GM19239 (cell line): ENCODE measurements around the gene TAS1R3.
"Not testable (repeated sequence)": the region's sequence is repeated elsewhere in the genome, so short reads cannot be mapped to it uniquely, and the experiment has no call there.

Experiments
- DNase-seq: peaks from one replicate; pipeline ENCODE4 v3.0.0; 2011; ENCODE audit warnings: low spot score; ENCODE audit not compliant: insufficient read length
- FAIRE-seq: peaks from 2 replicates; lab custom pipeline; 2011; peaks lifted over from hg19 to GRCh38; lab: Jason Lieb, UNC

Gene TAS1R3

DNA sequence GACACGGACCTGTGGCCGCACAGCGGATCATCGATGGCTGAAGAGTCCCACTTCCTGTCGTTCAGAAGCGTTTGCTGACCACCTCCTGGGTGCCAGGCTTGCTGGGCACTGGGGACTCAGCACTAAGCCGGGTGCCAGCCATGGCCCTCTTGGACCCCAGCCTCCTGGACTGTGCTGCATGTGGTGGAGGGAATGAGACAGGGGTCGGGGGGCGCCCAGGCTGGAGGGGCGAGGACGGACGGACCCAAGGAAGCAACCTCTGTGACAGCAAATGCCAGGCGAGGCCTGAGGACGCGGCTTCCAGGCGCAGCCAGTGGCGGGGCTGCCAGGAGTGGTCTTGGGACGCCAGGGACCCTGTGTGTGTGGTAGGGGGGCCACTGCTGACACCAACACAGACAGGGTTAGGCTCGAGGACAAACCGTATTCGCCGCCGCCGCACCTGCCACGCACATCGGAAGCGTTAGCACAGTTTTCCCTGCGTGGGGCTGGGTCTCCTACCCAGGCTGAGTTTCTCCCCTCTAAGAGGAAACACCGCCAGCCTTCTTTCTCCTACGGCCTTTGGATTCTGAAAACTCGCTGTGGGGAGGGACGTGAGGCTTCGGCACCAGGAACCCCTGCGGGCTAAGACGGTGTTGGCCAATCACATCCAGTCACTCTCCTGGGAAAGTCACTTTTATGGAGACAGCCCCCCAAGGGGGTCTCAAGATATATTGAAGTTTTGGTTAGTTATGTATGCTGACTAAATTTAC lies 30.3 kb downstream of the TAS1R3 start:
- FAIRE-seq = no peak
- no peak for DNase-seq

DNA sequence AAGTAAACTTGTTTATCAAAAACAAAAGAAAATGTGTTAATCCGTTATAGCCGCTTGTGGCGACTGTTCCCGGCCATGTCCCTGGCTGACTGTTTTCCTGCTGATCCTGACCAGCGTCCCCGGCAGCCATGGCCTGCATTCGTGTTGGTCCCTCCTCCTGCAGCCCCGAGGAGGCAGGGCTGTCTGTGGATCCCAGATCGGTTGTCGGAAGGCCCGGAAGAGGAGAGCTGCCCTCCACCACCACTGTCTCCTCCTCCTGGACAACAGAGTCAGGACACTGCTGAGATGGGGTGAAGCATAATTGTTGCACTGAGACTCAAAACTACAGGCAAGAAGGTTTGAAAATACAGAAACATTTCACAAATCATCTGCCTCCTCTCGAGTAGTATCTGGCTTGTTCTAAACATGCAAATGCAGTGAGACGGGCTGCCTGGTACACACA lies 30.9 kb downstream of the TAS1R3 start:
- FAIRE-seq (no peak), DNase-seq (no peak)

DNA sequence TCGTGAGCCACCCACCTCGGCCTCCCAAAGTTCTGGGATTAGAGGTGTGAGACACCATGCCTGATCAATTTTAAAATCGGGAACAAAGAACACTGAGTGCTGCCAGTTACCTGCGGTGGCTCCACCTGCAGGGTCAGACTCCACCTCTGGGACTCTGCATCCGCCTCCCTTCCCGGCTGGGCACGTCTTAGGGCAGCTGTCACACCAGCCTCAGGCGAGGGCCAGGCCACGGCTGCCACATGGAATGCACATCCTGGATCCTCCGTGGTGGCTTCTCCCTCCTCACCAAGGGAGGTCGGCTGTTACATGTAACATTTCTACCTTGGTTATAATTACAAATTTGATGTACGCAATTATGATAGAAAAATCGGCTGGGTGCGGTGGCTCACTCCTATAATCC lies 33.2 kb downstream of the TAS1R3 start:
- no peak for FAIRE-seq
- no peak for DNase-seq

DNA sequence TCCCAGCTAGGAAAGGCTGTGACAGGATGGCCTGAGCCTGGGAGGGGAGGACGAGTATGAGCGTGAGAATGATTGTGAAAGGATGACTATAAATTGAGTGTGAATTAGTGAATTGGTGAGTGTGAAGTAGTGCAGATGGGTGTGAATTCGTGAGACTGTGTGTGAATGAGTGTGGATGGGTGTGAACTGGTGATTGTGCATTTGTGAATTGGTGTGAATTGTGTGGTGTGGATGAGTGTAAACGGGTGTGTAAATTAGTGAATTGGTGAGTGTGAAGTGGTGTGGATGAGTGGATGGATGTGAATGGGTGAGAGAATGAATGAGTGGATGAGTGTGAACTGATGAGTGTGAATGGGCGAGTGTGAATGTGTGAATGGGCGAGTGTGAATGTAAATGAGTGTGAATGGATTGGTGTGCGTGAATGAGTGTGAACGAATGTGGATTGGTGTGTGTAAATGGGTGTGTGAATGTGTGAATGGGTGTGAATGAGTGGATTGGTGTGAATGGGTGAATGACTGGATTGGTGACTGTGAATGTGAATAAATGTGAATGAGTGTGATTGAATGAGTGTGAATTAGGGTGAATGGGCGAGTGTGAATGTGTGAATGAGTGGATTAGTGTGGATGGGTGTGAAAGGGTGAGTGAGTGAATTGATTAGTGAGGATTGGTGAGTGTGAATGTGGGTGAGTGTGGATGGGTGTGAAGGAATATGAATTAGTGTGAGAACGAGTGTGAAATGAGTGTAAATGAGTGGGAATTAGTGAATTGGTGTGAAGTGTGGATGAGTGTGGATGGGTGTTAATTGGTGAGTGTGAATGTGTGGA lies 35.0 kb downstream of the TAS1R3 start:
- no peak for FAIRE-seq
- no peak for DNase-seq

DNA sequence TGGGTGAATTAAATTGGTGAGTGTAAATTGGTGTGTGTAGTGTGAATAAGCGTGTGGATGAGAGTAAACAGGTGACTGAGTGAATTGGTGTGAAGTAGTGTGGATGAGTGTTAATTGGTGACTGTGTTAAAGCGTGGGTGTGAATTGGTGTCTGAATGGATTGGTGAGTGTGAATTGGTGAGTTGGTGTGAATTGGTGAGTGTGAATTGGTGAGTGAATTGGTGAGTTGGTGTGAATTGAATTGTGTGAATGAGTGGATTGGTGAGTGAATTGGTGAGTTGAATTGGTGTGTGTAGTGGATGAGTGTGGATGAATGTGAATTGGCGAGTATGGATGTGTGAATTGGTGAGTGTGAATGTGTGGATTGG lies 35.6 kb downstream of the TAS1R3 start:
- no peak for DNase-seq
- FAIRE-seq = no peak

DNA sequence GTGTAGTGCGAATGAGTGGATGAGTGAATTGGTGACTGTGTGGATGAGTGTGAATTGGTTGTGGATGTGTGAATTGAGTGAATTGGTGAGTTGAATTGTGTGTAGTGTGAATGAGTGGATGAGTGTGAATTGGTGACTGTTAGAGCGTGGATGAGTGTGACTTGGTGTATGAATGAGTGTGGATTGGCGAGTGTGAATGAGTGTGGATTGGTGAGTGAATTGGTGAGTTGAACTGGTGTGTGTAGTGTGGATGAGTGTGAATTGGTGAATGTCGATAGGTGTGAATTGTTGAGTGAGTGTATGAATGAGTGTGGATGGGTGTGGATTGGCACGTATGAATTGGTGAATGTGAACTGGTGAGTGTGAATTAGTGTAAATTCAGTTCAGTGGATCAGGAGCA lies 36.2 kb downstream of the TAS1R3 start:
- FAIRE-seq = no peak

DNA sequence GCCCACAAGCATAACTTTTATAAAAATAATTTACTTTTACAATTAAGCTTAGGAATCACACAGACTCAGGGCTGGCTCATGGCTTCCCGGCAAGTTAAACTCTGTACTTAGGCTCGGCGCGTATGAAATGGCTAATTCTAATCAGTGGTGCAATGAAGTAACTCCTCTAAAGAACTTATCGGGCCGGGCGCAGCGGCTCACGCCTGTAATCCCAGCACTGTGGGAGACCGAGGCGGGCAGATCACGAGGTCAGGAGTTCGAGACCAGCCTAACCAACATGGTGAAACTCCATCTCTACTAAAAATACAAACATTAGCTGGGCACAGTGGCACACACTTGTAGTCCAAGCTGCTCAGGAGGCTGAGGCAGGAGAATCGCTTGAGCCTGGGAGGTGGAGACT lies 39.0 kb downstream of the TAS1R3 start:
- not testable (repeated sequence) for DNase-seq, FAIRE-seq

More for the DNA sequence above, 36.2 kb downstream of the TAS1R3 start:
- DNase-seq = no peak

DNA sequence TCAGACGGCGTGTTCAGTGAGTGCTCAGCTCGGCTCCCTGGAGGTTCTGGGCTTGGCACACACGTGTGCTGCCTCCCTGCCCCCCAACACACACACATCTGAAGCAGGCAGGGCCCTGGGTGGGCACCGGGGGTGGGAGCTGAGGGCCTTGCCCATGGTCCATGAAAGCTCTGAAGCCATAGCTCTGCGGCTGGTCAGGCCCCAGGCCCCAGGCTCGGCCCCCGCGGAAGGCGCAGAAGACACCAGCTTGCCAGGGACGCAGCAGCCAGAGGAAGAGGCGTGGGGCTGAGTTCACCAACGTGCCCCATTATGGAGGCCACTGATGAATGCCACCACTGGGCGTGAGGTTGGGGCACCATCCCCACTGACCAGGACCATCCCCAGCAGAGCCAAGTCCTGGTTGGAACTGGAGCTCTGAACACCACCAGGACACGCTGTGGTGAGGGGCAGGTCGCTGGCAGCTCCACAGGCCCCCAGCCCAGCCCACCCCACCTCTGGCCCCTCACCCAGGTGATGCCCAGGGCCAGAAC lies 39.8 kb downstream of the TAS1R3 start:
- FAIRE-seq (no peak), DNase-seq (no peak)

DNA sequence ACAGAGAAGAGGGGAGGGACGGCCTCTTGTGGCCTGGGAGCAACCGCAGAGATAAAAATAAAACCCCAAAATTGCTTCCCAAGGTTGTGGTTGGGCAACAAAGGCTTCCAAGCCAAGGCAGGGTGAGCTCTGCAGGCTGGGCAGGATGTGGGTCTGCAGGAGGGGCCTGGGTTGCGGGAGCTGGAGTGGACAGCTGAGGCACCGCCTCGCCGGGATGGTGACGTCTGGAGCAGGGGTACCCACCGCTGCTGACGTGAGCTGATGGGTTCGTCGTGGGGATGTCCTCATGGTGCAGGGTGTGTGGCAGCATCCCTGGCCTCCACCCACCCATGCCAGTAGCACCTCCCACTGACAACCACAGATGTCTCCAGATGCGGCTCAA lies 40.3 kb downstream of the TAS1R3 start:
- DNase-seq (no peak), FAIRE-seq (no peak)

DNA sequence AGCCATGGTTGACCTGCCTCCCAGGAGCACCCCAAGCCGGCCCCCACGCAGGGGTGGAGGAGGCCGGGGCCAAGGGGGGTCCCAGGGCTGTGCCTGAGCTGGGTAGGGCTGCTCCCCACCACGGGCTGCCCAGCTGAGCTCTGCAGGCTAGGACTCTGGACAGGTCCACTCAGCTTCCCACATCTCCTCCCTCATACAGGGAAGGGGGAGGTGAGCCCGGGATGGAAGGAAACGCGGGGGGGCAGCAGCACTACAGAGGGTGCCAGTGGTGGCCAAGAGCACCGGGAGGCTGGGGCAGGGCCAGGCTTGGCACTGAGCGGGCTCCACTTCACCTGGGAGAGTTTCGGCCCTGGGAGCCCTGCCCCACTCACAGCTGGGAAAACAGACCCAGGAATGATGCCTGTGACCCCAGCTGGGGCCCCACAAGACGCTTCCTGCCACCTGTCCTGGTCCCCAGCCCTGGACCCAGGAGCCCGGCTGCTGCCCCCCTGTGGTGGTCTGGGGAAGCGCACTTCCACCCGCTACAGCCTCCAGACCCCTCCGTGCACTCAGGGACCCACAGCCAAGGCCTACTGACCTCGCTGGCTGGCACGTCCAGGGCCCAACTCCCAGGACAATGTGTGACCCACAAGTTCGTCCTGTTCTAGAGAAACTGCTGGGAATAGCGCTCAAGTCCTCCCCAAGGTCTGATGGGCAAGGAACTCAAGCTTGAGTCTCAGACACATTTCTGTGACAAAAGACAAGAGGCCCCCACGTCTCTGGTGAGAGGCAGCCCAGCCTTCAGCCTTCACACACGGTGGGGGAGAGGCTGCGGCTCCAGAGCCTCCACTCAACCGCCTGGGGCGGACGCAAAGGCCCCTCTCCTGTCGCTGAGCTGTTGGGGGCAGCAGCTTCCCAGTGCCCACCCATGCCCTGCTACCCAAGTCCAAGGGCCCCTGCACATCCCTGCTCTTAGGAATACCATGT lies 40.9 kb downstream of the TAS1R3 start:
- peak; percentile 76 for FAIRE-seq
- DNase-seq = peak; percentile 84

DNA sequence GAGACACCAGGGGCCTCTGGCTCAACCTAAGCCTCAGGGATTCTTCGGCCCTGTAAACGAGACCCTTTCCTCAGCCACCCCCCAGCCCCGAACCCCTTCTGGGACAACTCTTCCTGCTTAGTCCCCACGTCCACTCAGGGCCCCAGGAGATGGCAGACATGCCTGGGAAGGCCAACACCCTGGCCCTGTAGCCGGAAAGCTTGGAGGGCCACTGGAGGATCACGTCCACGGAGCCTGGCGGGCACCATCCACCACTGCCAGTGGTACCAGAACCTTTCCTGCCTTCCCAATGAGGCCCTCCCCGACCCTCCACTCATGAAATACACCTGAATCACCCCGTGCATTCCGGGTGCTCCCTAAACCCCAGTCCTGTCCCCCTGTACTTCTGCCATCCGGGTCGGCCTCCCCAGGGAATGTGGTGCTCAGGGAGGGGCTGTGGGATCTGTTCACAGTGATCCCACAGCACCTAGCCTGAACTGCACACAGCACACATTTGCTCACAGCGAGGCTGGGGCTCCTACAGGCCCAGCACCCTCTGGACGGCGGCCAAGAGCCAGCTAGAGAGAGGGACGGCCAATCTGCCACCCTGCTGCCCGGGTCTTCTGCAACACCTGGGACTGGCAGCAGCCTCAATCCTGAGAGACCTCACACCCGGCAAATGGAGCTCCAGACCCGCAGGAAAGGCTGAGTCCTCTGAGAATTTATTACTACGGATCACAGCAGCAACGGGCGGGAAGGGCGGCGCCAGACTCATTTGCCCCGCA lies 42.2 kb downstream of the TAS1R3 start:
- FAIRE-seq (no peak), DNase-seq (no peak)

DNA sequence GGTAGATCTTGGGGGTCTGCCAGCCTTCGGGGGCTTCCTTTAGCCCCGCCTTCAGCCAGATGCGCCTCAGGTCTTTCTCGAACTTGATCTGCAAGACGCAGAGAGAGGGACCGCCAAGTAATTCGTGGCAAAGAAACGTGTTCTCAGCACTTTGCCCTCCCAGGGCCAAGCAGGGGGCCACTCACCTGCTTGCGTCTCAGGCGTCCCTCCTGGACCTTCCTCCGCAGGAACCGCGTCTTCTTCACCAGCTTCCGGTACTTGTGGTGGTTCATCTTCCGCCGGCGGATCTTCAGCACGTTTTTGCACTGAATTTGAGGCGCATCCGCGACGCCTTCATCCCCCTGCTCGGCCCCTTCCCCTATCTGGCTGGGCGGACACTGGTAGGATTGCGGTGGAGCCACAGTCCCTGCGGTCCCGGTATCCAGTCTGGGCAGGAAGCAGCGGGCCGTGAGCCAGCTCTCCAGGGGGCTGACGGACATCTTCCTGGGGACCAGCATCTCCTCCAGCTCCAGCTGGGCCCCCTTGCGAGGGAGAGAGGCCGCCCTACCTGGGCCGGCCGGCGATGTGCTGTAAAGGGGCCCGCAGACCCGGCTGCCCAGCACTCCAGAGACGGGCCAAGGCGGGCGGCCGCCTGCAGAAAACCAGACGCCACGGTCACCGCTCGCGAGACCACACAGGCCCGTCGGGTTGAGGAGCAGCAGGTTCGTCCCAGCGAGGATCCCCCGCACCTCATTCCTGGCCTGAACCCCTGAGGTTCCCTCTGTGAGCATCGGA lies 42.9 kb downstream of the TAS1R3 start:
- DNase-seq (no peak), FAIRE-seq (no peak)

DNA sequence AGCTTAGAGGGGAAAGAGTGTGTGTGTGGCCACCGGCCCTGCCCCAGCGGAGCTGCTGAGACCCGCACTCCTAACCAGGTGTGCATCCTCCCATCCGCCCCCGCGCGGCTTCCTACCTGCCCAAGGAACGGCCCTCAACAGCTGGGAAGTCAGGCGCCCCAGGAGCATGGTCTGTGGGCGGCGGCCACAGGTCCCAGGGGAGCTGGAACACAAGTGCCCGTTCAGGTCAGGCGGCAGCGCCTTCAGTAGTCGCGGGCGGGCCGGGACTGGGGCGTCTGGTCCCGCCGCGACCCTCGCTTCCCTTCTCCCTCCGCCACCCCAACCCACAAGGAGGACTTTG lies 43.5 kb downstream of the TAS1R3 start:
- DNase-seq = no peak
- no peak for FAIRE-seq

DNA sequence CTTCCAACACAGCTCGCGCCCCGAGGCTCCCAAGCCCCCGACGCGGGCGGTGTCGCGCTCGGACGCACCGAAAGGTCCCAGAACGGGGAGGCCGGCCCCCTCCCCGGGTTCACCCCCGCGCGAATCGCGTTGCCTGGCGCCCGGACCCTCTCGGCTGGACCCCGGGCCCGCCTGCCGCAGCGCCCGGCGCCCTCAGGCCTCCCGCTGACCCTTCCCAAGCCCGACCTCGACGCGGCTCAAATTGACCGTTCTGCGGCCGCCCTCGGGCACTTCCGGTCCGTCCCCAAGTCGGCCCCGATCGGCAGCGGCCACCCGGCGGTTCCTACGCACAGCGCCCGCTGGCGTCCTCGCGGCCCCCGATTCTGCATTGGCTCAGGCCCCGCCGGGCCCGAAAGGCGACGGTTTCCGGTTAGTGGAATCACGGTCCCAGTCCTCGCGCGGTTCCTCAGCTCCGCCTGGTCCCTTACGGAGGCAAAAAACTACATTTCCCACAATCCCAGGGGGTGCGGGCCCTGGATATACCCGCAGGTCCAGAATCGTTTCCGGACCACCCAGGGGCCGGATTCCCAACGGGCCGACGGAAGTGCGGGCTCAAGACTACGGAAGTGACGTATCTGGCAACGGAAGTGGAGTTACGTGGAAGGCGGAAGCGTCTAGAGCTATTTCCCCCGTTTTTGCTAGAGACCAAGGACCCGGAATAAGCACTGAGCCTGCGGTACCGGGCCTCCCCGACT lies 44.0 kb downstream of the TAS1R3 start, which contains the start of gene AURKAIP1:
TSS of gene AURKAIP1 (minus strand) at position 279 of the 734 bp plus-strand sequence. CDS start 451 bp downstream, outside the sequence.
- FAIRE-seq (peak; percentile 100), DNase-seq (peak; percentile 98)

DNA sequence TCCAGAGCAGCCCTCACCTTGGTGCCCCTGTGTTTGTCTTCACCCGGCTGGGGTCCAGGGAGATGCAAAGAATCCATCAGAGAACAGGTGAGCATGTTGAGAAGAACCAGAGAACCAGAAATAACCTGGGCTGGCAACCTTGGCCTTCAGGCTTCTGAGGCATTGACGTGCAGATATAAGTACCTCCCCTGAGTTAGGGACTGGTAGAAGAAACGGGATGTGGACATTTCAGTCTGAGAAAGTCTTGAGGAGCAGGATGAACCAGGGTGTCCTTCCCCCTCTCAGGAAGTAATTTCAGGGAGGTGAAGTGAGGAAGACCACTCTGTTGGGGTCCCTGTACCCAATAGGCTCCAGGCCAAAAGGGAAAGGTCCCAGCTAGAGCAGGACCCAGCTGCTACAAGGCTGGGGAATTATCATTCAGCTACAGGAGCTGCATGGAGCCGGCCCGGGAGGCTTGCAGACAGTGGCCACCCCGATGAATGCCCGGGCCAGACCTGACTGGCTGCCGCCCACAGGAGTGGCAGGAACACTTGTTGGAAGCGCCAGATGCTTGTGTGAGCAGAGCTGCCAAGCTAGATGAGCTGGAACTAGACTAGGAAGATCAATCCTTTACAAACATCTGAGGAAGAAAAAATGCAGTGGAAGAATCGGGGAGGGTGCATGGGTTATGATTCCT lies 45.6 kb downstream of the TAS1R3 start:
- DNase-seq (no peak), FAIRE-seq (no peak)

DNA sequence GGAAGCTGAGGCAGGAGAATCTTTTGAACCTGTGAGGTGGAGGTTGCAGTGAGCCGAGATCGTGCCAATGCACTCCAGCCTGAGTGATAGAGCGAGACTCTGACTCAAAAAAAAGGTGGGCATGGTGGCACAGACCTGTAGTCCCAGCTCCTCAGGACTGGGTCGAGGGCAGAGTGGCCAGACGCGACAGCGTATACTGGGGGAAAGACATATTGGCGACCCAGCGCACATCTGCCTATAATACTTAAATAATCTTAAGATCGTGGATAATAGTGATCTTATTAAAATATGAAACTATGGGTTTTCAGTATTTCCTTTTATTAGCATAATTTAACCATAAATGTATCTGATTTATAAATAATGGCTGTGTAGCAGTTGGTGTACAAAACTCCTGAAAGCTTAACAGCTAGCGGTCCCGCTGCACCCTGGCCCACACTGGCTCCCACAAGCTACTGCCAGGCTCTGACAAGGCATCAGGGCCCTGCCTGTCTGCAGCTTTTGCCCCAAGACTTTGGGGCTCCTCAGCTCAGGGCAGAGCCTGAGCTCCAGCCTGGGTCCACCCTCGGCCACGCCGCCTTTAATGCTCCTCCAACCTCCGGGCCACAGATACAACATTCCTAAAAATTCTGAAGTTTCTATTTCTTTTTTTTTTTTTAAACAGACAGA lies 46.6 kb downstream of the TAS1R3 start:
- FAIRE-seq (no peak), DNase-seq (no peak)

DNA sequence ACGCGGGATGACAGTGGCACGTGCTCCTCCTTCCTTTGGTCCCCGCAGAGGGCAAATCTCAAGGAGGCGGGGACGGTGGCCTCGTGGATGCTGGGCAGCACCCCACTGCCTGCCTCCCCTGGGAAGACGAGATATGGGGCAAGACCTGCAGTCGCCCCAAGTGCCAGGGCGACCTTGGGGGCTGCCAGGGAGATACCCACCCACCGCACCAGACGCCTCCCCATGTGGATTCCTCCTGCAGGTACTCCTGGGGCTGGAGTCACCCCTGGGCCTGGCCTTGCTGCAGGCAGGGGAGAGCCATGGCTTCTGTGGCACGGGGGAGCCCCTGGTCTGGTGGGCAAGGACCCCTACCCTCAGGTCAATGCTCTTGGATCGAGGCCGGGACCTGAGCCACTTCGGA lies 49.8 kb downstream of the TAS1R3 start:
- FAIRE-seq (no peak), DNase-seq (no peak)
